ENCODE data around the gene LRRC1.

Gene LRRC1

DNA sequence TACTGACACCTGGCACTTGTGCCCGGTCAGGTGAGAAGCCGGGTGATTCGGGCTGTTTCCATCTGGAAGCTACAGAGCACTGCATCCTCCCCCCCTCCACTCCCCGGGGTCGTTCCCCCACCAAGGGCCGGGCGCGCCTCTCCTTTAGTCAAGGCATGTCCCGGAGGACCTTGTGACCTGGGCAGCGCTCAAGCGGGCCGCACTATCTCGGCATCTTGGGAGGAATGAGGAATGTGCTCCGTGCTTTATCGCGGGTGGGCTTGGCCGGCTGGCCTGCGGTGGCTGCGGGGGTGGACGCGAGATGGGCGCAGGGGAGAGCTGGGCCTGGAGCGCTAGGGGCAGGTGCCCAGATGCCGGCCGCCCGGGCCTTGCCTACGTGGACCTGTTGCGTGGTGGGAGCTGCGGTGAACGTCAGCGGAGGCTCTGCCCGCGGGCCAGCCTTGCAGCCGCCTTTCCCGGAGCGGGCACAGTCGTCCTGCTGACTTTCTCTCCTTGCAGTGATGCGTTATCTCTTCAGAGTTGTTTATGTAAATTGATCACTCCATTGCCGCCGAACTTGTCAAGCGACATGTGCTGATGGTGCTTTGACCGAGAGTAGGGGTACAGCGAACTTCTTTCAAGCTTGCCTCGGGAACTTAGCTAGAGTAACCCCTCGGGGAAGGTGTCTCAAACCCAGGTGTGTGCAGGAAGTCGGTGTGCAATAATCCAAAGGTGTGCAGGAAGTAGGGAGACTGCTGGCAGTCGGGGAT lies 1.1 kb downstream of the LRRC1 start:
- Histone ChIP-seq H3K4me1 (ENCODE audit: insufficient read depth, low read length) (peaks cover 60% of the 10 kb centered on the region), H3K9ac (ENCODE audit: low read depth, low read length) (peak overlapping the region; percentile 80), H3K9me3 (ENCODE audit: insufficient read depth, low read length, severe bottlenecking) (no peaks in the 10 kb centered on the region), H3K4me2 (ENCODE audit: insufficient read depth, low read length) (peak overlapping the region; percentile 94), H3K79me2 (ENCODE audit: insufficient read depth, low read length) (peaks cover 62% of the 10 kb centered on the region), H3K4me3 (ENCODE audit: low read depth in 1 of 2, low read length in 2 of 2) (peak overlapping the region; percentile 68 to 82), H3K36me3 (ENCODE audit: insufficient read depth, low read length) (no peaks in the 10 kb centered on the region; the same call in 1 of the 2 replicates), H3K27me3 (ENCODE audit: insufficient read depth, low read length, poor library complexity) (no peaks in the 10 kb centered on the region), H3K27ac (ENCODE audit: low read length) (peak overlapping the region; percentile 95), H4K20me1 (ENCODE audit: insufficient read depth, low read length) (peaks cover 31% of the 10 kb centered on the region; the same call in 1 of the 2 replicates), H2AFZ (ENCODE audit: low read depth, low read length) (peak overlapping the region; percentile 80)
- ATAC-seq (ENCODE audit: insufficient read depth, low read depth) (no peak), DNase-seq (peak; percentile 36)
- TF ChIP-seq CTCF (IDR thresholded peaks at IDR 0.05; ENCODE audit: borderline replicate concordance, extremely low read depth, low read length, poor library complexity, severe bottlenecking) (no peak), EZH2 (IDR thresholded peaks at IDR 0.05; ENCODE audit: borderline replicate concordance, low read depth, low read length, severe bottlenecking) (no peak)

DNA sequence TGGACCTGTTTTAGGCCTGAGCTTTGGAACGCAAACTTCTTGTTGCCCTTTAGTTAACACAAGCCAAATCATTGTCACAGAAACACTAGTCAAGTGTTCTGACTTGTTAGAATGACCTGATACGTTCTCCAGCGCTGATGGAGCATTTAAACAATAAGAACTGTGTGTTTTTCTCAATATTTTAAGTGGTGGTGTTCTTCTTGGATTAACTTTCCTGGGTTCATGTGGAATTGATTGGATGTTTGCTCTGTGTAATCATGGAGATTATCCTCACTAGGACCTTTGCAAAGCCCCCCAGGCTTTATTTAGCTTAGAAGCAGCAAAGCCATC lies 1.6 kb downstream of the LRRC1 start:
- Histone ChIP-seq H3K79me2 (ENCODE audit: insufficient read depth, low read length) (peaks cover 67% of the 10 kb centered on the region), H2AFZ (ENCODE audit: low read depth, low read length) (peak overlapping the region; percentile 80), H3K4me1 (ENCODE audit: insufficient read depth, low read length) (peaks cover 64% of the 10 kb centered on the region), H3K4me3 (ENCODE audit: low read depth in 1 of 2, low read length in 2 of 2) (peak overlapping the region; percentile 68 to 82), H3K27ac (ENCODE audit: low read length) (peak overlapping the region; percentile 95), H3K36me3 (ENCODE audit: insufficient read depth, low read length) (no peaks in the 10 kb centered on the region; the same call in 1 of the 2 replicates), H3K4me2 (ENCODE audit: insufficient read depth, low read length) (peak overlapping the region; percentile 94), H4K20me1 (ENCODE audit: insufficient read depth, low read length) (peaks cover 33% of the 10 kb centered on the region; the same call in 1 of the 2 replicates), H3K9me3 (ENCODE audit: insufficient read depth, low read length, severe bottlenecking) (no peaks in the 10 kb centered on the region), H3K27me3 (ENCODE audit: insufficient read depth, low read length, poor library complexity) (no peaks in the 10 kb centered on the region), H3K9ac (ENCODE audit: low read depth, low read length) (peak overlapping the region; percentile 80)
- TF ChIP-seq CTCF (IDR thresholded peaks at IDR 0.05; ENCODE audit: borderline replicate concordance, extremely low read depth, low read length, poor library complexity, severe bottlenecking) = no peak
- TF ChIP-seq EZH2 (IDR thresholded peaks at IDR 0.05; ENCODE audit: borderline replicate concordance, low read depth, low read length, severe bottlenecking) = no peak
- DNase-seq (no peak), ATAC-seq (ENCODE audit: insufficient read depth, low read depth) (no peak)

DNA sequence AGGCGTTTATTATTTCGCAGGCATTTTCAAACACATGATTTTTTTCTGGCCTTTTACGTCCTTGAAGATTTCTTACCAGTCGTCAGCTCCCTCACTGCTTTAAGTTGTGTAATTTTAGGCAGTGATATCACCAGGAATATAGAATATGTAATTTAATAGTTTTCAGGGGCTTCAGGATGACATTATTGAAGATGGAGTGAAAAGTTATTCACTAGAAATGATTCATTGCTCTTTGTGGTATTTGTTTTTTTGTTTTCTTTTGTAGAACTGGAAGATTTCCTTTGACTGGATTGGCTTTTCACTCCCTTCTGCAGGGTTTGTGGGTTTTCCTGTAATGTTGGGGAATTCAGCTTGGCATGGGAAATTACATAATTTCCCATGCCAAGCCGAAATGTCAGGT lies 2.0 kb downstream of the LRRC1 start:
- H3K9me3 ChIP-seq (ENCODE audit: insufficient read depth, low read length, severe bottlenecking) = no peaks in the 10 kb centered on the region
- TF ChIP-seq EZH2 (IDR thresholded peaks at IDR 0.05; ENCODE audit: borderline replicate concordance, low read depth, low read length, severe bottlenecking) = no peak
- no peak for TF ChIP-seq CTCF (IDR thresholded peaks at IDR 0.05; ENCODE audit: borderline replicate concordance, extremely low read depth, low read length, poor library complexity, severe bottlenecking)
- H4K20me1 ChIP-seq (ENCODE audit: insufficient read depth, low read length) = peaks cover 33% of the 10 kb centered on the region; the same call in 1 of the 2 replicates
- ATAC-seq (ENCODE audit: insufficient read depth, low read depth) (no peak), DNase-seq (no peak)
- peaks cover 65% of the 10 kb centered on the region for H3K4me1 ChIP-seq (ENCODE audit: insufficient read depth, low read length)
- no peak overlapping the region for H2AFZ ChIP-seq (ENCODE audit: low read depth, low read length)
- peak overlapping the region; percentile 80 for H3K9ac ChIP-seq (ENCODE audit: low read depth, low read length)
- peaks cover 71% of the 10 kb centered on the region for H3K79me2 ChIP-seq (ENCODE audit: insufficient read depth, low read length)
- peak overlapping the region; percentile 94 for H3K4me2 ChIP-seq (ENCODE audit: insufficient read depth, low read length)
- peak overlapping the region; percentile 68 to 82; a peak in 3 of 4 replicates for H3K4me3 ChIP-seq (ENCODE audit: low read depth in 1 of 2, low read length in 2 of 2)
- no peaks in the 10 kb centered on the region for H3K27me3 ChIP-seq (ENCODE audit: insufficient read depth, low read length, poor library complexity)
- no peaks in the 10 kb centered on the region; the same call in 1 of the 2 replicates for H3K36me3 ChIP-seq (ENCODE audit: insufficient read depth, low read length)
- peak overlapping the region; percentile 95; the same call in 1 of the 2 replicates for H3K27ac ChIP-seq (ENCODE audit: low read length)

Measured in DND-41 (cell line).